Panc1 (cell line): ENCODE measurements around the gene PTPRH. TPM values are rescaled to one million over a fixed set of nuclear protein-coding genes. Genes with fewer than 3 reads are reported as not detected.

Experiments used
- ATAC-seq: fragments of 200-7000 bp; cut with Tn5 transposase; 2 replicates; pipeline ENCODE4 v1.9.1; 2020; ENCODE audit warnings: mild to moderate bottlenecking, moderate library complexity
- BruUV-seq: library from RNA; stranded (reverse); fragments of 400-500 nt; replicated peaks from 2 replicates; lab custom pipeline; 2021; lab: Mats Ljungman, UMichigan
- CTCF ChIA-PET: fragments of 300-600 bp; sonication (Branson Sonifier 250); formaldehyde crosslinking; loops from one replicate; lab custom pipeline; 2022; ENCODE audit warnings: antibody characterized with exemption; lab: Charles Lee
- POLR2A ChIA-PET: fragments of 300-600 bp; sonication (Branson Sonifier 250); formaldehyde crosslinking; loops from one replicate; lab custom pipeline; 2022; ENCODE audit warnings: antibody characterized with exemption; lab: Charles Lee
- DNase-seq: peaks from one replicate; pipeline ENCODE4 v3.0.0-alpha.2; 2010; ENCODE audit warnings: low read depth, low spot score
- H3K27ac ChIP-seq: 2 replicates; pipeline ENCODE4 v1.5.1; 2011; ENCODE audit warnings: mild to moderate bottlenecking, low read length, inconsistent platforms
- H3K27me3 ChIP-seq: fragments of 200-500 bp; sonication (Bioruptor generic); 2 replicates; pipeline ENCODE4 v1.6.0; 2014; ENCODE audit warnings: low read length, inconsistent platforms; ENCODE audit not compliant: control insufficient read depth, insufficient read depth
- H3K36me3 ChIP-seq: fragments of 200-500 bp; sonication (Bioruptor generic); 2 replicates; pipeline ENCODE4 v1.5.1; 2014; ENCODE audit warnings: inconsistent platforms, mild to moderate bottlenecking, low read length, moderate library complexity; ENCODE audit not compliant: control insufficient read depth, insufficient read depth
- H3K4me1 ChIP-seq: 2 replicates; pipeline ENCODE4 v1.5.1; 2011; ENCODE audit warnings: inconsistent platforms, mild to moderate bottlenecking, low read length, moderate library complexity; ENCODE audit not compliant: control insufficient read depth, insufficient read depth
- H3K4me3 ChIP-seq, 2 experiments: 2 replicates each; pipeline ENCODE4 v1.5.1; 2011 to 2012; ENCODE audit warnings: low read depth in 2 of 2, low read length in 2 of 2, mild to moderate bottlenecking in 2 of 2, inconsistent platforms in 1 of 2, moderate library complexity in 1 of 2
- H3K9me3 ChIP-seq: fragments of 200-500 bp; sonication (Bioruptor generic); 2 replicates; pipeline ENCODE4 v1.5.1; 2014; ENCODE audit warnings: low read depth, mild to moderate bottlenecking, inconsistent platforms, low read length, moderate library complexity; ENCODE audit not compliant: control insufficient read depth, insufficient read depth
- CTCF ChIP-seq: fragments of 450-650 bp; IDR thresholded peaks from 2 replicates; pipeline ENCODE4 v1.5.1; 2017; ENCODE audit warnings: mild to moderate bottlenecking
- POLR2AphosphoS5 ChIP-seq: IDR thresholded peaks from 2 replicates; pipeline ENCODE4 v1.6.1; 2012; ENCODE audit warnings: mild to moderate bottlenecking, low read depth, low read length, moderate library complexity
- TCF7L2 ChIP-seq: IDR thresholded peaks from 2 replicates; pipeline ENCODE4 v1.6.1; 2011; ENCODE audit warnings: mild to moderate bottlenecking, low read depth, low read length, inconsistent platforms
- in situ Hi-C: cut with HindIII; loops from 2 replicates; pipeline ENCODE4 v1.10.0; 2016; ENCODE audit warnings: low sequenced_read_pairs, low pct_unique_long_range_greater_than_20kb
- intact Hi-C: fragments of 100-400 bp; cut with micrococcal nuclease; formaldehyde crosslinking; loops from one replicate; pipeline ENCODE4 v1.10.0; 2022; ENCODE audit not compliant: unreplicated experiment
- total RNA-seq: library from RNA; stranded (reverse); gene quantifications from one replicate; pipeline ENCODE4 v1.2.1, GENCODE V29; 2021; ENCODE audit not compliant: unreplicated experiment
- TF ChIP-seq, protein P1 (sequence below), 2 experiments: IDR thresholded peaks; 2 replicates each; pipeline ENCODE4 v1.6.1; 2011 to 2012; ENCODE audit warnings: low read depth in 2 of 2, control low read depth in 1 of 2, low read length in 1 of 2, mild to moderate bottlenecking in 1 of 2, moderate library complexity in 1 of 2; ENCODE audit not compliant: insufficient read depth in 1 of 2

Gene PTPRH
- total RNA-seq, 1 experiment from 2014 or later, result 42.8 TPM

DNA sequence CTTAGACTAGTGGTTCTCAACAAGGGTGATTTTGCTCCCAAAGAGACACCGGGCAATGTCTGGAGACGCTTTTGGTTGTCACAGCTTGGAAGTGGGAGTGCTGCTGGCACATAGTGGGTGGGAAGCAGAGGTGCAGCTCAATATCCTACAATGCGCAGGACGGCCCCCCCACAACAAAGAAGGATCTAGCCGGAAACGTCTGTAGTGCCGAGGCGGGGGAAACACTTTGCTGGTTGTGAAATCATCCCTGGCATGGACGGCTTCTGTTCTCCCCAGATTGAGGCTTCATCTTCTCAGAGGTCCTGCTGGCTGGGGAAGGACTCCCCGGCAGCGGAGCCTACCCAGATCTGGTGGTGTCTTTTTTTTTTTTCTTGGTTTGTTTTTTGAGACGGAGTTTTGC is 15.8 kb downstream of the PTPRH start:
- POLR2A ChIA-PET, result interaction anchor here (0.6 kb wide), 1 partner anchor 21 kb away, joined by 4 read pairs; no protein-coding TSS in a partner anchor
- intact Hi-C loops (no loop called here), in situ Hi-C loops (no loop called here)
- H3K36me3 ChIP-seq, result peaks cover 5% of the 10 kb centered on the region; the same call in 1 of the 2 replicates
- ATAC-seq (no peak), DNase-seq (no peak)
- no peak overlapping the region for H3K27ac ChIP-seq
- H3K9me3 ChIP-seq, result no peaks in the 10 kb centered on the region
- TF ChIP-seq, protein P1, sequence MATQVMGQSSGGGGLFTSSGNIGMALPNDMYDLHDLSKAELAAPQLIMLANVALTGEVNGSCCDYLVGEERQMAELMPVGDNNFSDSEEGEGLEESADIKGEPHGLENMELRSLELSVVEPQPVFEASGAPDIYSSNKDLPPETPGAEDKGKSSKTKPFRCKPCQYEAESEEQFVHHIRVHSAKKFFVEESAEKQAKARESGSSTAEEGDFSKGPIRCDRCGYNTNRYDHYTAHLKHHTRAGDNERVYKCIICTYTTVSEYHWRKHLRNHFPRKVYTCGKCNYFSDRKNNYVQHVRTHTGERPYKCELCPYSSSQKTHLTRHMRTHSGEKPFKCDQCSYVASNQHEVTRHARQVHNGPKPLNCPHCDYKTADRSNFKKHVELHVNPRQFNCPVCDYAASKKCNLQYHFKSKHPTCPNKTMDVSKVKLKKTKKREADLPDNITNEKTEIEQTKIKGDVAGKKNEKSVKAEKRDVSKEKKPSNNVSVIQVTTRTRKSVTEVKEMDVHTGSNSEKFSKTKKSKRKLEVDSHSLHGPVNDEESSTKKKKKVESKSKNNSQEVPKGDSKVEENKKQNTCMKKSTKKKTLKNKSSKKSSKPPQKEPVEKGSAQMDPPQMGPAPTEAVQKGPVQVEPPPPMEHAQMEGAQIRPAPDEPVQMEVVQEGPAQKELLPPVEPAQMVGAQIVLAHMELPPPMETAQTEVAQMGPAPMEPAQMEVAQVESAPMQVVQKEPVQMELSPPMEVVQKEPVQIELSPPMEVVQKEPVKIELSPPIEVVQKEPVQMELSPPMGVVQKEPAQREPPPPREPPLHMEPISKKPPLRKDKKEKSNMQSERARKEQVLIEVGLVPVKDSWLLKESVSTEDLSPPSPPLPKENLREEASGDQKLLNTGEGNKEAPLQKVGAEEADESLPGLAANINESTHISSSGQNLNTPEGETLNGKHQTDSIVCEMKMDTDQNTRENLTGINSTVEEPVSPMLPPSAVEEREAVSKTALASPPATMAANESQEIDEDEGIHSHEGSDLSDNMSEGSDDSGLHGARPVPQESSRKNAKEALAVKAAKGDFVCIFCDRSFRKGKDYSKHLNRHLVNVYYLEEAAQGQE (IDR thresholded peaks at IDR 0.05; ENCODE audit: insufficient read depth in 1 of 2, low read depth in 2 of 2, low read length in 1 of 2), result no peak
- CTCF ChIA-PET, result interaction anchor here (0.7 kb wide), 1 partner anchor 224 kb away, joined by 3 read pairs; no protein-coding TSS in a partner anchor
- peaks cover 11% of the 10 kb centered on the region; the same call in 1 of the 2 replicates for H3K4me1 ChIP-seq
- BruUV-seq, result no TSS peak
- no peak overlapping the region for H3K4me3 ChIP-seq
- no peaks in the 10 kb centered on the region for H3K27me3 ChIP-seq

DNA sequence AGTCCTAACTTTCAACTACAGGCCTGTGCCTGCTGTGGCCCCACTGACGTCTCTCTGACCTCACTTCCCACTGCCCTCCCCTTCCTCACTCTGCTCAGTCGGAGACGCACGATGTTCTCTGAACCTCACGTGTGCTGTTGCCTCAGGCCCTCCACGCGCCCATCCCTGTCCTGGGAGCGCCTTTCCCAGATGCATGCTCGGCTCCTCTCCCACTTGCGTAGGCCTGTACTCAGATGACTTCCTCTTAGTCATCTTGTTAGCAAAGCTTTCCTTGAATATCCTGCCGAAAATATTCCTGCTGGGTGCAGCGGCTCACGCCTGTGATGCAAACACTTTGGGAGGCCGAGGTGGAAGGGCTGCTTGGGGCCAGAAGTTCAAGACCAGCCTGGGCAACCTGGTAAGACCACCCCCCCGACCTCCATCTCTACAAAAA is 19.9 kb downstream of the PTPRH start:
- TF ChIP-seq, protein P1 (IDR thresholded peaks at IDR 0.05; ENCODE audit: insufficient read depth in 1 of 2, low read depth in 2 of 2, low read length in 1 of 2), result no peak
- peak; percentile 82 for TF ChIP-seq POLR2AphosphoS5
- peaks cover 1% of the 10 kb centered on the region; the same call in 1 of the 2 replicates for H3K36me3 ChIP-seq
- H3K4me3 ChIP-seq, result peak overlapping the region; percentile 6 to 17; a peak in 1 of 4 replicates
- peak; percentile 93 for DNase-seq
- peak overlapping the region; percentile 78 for H3K27ac ChIP-seq
- H3K27me3 ChIP-seq, result no peaks in the 10 kb centered on the region
- no TSS peak for BruUV-seq
- ChIA-PET CTCF (interaction anchor here (0.6 kb wide), 1 partner anchor 15 kb away, joined by 9 read pairs; no protein-coding TSS in a partner anchor), POLR2A (interaction anchor here (1.0 kb wide), 1 partner anchor 15 kb away, joined by 4 read pairs; no protein-coding TSS in a partner anchor)
- H3K9me3 ChIP-seq, result no peaks in the 10 kb centered on the region
- peaks cover 12% of the 10 kb centered on the region; the same call in 1 of the 2 replicates for H3K4me1 ChIP-seq
- peak; percentile 92 for ATAC-seq
- in situ Hi-C loops, result no loop called here
- intact Hi-C loops, result no loop called here

- H3K27me3 ChIP-seq, result no peaks in the 10 kb centered on the region
- TSS peak; percentile 20 for BruUV-seq
- CTCF ChIA-PET, result interaction anchor here (0.6 kb wide), 1 partner anchor 16 kb away, joined by 9 read pairs; no protein-coding TSS in a partner anchor
- no peak for TF ChIP-seq CTCF
- TF ChIP-seq TCF7L2, result no peak
- 0 out of 2 replicates have a peak, but pooled peaks have one; percentile 42 for TF ChIP-seq POLR2AphosphoS5
- intact Hi-C loops (no loop called here), in situ Hi-C loops (no loop called here)
- DNase-seq (no peak), ATAC-seq (peak; percentile 56)
- H3K9me3 ChIP-seq, result no peaks in the 10 kb centered on the region
- H3K36me3 ChIP-seq, result no peaks in the 10 kb centered on the region; the same call in 1 of the 2 replicates
- H3K4me1 ChIP-seq, result peaks cover 12% of the 10 kb centered on the region; the same call in 1 of the 2 replicates
- H3K4me3 ChIP-seq, result no peak overlapping the region
- peak overlapping the region; percentile 78 for H3K27ac ChIP-seq
- POLR2A ChIA-PET, result interaction anchor here (1.0 kb wide), 1 partner anchor 16 kb away, joined by 4 read pairs; no protein-coding TSS in a partner anchor
These were observed 20.7 kb downstream of the PTPRH start for GRCh38 chr19:55188625-55189024.
